IPS-20b (cell line): ENCODE measurements around the gene FKBP1C.
"Not testable (repeated sequence)": the region's sequence is repeated elsewhere in the genome, so short reads cannot be mapped to it uniquely, and the experiment has no call there.

Experiments used
- H3K27ac ChIP-seq: one replicate; pipeline ENCODE4 v1.5.1; 2013; ENCODE audit warnings: low read length
- H3K27me3 ChIP-seq: 2 replicates; pipeline ENCODE4 v1.6.1; 2013; ENCODE audit warnings: mild to moderate bottlenecking, low read length, inconsistent platforms; ENCODE audit not compliant: insufficient read depth
- H3K36me3 ChIP-seq: 2 replicates; pipeline ENCODE4 v1.6.1; 2013; ENCODE audit warnings: low read depth, mild to moderate bottlenecking, inconsistent platforms, low read length, moderate library complexity; ENCODE audit not compliant: insufficient read depth
- H3K4me1 ChIP-seq: 2 replicates; pipeline ENCODE4 v1.6.1; 2013; ENCODE audit warnings: mild to moderate bottlenecking, control low read depth, inconsistent platforms, low read length, moderate library complexity; ENCODE audit not compliant: insufficient read depth
- H3K4me3 ChIP-seq: 2 replicates; pipeline ENCODE4 v1.5.1; 2013; ENCODE audit warnings: mild to moderate bottlenecking, low read length, inconsistent platforms
- H3K9ac ChIP-seq: 2 replicates; pipeline ENCODE4 v1.6.1; 2013; ENCODE audit warnings: low read depth, mild to moderate bottlenecking, inconsistent platforms, low read length, moderate library complexity
- H3K9me3 ChIP-seq: 2 replicates; pipeline ENCODE4 v1.6.1; 2013; ENCODE audit warnings: mild to moderate bottlenecking, low read depth, low read length, inconsistent platforms; ENCODE audit not compliant: insufficient read depth

FKBP1C gene

DNA sequence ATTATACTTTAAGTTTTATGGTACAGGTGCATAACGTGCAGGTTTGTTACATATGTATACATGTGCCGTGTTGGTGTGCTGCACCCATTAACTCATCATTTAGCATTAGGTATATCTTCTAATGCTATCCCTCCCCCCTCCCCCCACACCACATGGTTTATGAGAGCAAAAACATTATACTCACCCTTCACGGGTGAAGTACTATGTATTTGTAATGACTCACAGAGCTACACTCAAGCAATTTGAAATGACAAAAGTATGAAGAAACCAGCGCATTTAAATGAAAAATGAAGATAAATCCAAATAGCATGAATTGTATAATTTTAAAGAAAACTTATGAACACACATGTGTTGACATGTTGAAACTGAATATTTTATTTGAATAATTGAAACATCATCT lies 14.7 kb downstream of the FKBP1C start:
- not testable (repeated sequence) for H3K9ac ChIP-seq, H3K4me3 ChIP-seq, H3K9me3 ChIP-seq, H3K36me3 ChIP-seq, H3K27me3 ChIP-seq, H3K4me1 ChIP-seq, H3K27ac ChIP-seq

DNA sequence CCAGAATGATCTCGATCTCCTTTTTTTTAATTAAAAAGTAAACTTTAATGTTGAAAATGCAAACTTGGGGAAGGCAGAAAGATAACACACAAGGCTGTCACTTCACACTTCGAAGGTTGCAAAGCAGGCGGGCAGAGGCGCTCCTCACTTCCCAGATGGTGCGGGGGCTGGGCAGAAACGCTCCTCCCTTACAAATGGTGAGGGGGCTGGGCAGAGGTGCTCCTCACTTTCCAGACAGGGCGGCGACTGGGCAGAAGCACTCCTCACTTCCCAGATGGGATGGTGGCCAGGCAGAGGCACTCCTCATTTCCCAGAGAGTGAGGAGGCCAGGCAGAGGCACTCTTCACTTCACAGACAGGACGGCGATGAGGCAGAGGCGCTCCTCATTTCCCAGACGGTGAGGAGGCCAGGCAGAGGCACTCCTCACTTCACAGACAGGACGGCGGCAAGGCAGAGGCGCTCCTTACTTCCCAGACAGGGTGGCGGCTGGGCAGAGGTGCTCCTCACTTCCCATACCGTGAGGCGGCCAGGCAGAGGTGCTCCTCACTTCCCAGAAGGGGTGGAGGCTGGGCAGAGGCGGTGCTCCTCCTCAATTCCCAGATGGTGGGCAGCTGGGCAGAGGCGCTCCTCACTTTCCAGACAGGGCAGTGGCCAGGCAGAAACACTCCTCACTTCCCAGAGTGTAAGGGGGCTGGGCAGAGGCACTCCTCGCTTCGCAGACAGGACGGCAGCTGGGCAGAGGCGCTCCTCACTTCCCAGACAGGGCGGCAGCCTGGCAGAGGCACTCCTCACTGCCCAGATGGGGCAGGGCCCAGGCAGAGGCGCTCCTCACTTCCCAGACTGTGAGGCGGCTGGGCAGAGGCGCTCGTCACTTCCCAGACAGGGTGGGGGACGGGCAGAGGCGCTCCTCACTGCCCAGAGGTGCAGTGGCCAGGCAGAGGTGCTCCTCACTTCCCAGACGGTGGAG lies 16.9 kb downstream of the FKBP1C start:
- H3K4me3 ChIP-seq, H3K27me3 ChIP-seq, H3K27ac ChIP-seq, H3K4me1 ChIP-seq, H3K9ac ChIP-seq, H3K36me3 ChIP-seq, H3K9me3 ChIP-seq: not testable (repeated sequence)

DNA sequence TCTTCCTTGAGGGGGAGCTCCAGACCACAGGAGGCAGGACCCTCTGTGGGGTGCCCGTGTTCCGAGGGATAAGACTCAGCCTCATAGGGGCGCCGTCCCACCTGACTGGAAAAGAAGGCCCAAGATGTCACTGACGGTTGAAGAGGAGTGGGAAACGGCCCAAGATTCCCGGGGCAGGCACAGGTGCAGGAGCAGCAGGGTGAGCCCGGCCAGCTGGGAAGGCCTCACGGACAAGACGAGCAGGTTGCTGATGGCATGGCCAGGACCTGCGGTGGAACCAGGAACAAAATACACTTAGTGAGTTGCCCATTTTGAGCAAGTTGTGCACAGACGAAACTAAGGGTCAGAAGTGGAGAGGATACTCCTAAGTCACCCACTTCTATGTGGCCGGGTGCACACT lies 18.8 kb downstream of the FKBP1C start:
- not testable (repeated sequence) for H3K4me1 ChIP-seq, H3K9ac ChIP-seq, H3K9me3 ChIP-seq, H3K4me3 ChIP-seq, H3K27ac ChIP-seq, H3K27me3 ChIP-seq, H3K36me3 ChIP-seq

DNA sequence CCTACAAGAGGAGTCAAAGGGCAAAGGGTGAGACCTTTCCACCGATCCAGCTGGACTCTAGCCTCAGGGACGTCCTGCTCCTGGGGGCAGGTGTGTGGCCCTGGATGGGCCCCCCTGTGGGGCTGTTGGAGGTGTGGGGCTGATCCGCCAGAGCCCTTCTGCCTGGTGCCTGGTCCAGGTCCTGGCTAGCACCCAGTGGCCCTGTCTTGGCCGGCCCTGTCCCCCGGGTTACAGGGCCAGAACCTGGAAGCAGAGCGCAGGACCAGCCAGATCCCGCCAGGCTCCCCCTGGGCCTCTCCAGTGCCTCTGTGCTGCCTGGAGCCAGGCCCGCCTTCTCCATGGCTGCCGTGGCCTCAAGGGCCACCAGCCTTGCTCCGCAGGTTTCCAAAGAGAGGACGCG lies 19.2 kb downstream of the FKBP1C start:
- not testable (repeated sequence) for H3K27me3 ChIP-seq, H3K4me1 ChIP-seq, H3K4me3 ChIP-seq, H3K36me3 ChIP-seq, H3K27ac ChIP-seq, H3K9ac ChIP-seq, H3K9me3 ChIP-seq

DNA sequence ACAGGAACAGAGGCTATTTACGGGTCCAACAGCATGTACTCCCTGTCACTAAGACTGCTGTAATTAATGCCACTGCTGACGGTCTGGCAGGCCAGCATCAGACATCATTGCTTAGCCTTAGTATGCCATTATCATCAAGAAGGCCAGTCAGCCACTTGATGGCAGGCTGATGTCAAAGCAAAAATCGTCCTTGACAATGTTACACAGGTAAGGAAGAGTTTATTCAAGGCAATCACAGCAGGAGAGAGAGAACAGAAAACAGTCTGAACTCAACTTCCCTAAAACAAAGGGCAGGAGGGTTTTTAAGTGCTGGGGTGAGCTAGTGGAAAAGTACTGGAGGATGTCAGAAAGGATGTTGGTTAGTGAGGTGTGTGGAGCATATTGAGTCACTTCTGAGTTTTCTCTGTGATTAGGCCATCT lies 25.1 kb downstream of the FKBP1C start:
- no peaks in the 10 kb centered on the region for H3K36me3 ChIP-seq
- peaks cover 6% of the 10 kb centered on the region; the same call in 1 of the 2 replicates for H3K4me1 ChIP-seq
- no peak overlapping the region for H3K27ac ChIP-seq
- H3K9ac ChIP-seq = no peak overlapping the region
- H3K27me3 ChIP-seq = no peaks in the 10 kb centered on the region
- no peak overlapping the region for H3K4me3 ChIP-seq
- no peaks in the 10 kb centered on the region for H3K9me3 ChIP-seq

DNA sequence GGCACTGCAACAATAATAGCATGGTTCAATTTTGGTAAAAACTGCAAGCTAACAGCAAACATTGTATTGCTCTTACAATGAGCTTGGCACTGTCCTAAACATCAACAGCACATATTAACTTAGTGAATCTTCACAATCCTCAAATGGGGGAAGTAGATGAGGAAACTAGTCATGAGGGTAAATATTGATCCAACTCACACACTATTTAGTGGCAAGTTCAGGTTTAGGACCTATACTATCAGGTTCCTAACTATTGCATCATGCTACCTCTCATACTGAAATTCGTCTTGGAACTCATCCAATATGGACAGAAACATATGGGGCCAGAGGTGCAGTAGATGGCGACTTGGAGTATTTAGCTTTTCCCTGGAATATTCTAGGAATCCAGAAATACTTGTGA lies 34.2 kb downstream of the FKBP1C start:
- no peak overlapping the region for H3K4me3 ChIP-seq
- no peaks in the 10 kb centered on the region for H3K27me3 ChIP-seq
- no peaks in the 10 kb centered on the region for H3K4me1 ChIP-seq
- H3K9ac ChIP-seq = no peak overlapping the region
- no peak overlapping the region for H3K27ac ChIP-seq
- H3K9me3 ChIP-seq = no peaks in the 10 kb centered on the region
- H3K36me3 ChIP-seq = no peaks in the 10 kb centered on the region

DNA sequence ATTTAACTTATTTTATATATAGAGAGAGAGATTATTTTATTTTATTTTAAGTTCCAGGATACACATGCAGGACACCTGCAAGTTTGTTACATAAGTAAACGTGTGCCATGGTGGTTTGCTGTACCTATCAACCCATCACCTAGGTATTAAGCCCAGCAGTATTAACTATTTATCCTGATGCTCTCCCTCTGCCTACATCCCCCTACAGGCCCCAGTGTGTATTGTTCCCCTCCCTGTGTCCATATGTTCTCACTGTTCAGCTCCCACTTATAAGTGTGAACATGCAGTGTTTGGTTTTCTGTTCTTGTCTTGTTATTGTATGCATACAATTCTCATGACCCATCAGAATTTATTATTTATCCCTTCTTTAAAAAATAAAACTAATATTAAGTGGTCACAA lies 34.6 kb downstream of the FKBP1C start:
- Histone ChIP-seq H3K9ac (no peak overlapping the region), H3K9me3 (no peaks in the 10 kb centered on the region), H3K4me1 (no peaks in the 10 kb centered on the region), H3K4me3 (no peak overlapping the region), H3K36me3 (no peaks in the 10 kb centered on the region), H3K27me3 (no peaks in the 10 kb centered on the region), H3K27ac (no peak overlapping the region)

DNA sequence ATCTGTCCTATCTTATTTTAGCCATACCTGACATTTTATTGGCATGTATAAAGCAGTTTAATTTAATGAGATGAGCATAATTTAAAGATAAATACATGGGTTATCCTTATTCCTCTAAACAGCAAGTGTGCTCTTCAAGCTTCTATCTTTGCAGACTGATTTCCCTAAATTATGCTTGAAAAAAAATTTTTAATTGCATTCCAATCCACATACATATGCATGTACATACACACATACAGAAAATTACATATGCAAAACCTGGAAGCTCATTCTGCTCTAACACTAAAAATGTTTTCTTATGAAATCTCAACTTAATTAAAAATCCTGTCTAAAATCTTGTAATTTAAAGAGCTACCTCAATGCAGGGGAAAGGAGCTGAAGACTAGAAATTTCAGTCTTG lies 35.3 kb downstream of the FKBP1C start:
- Histone ChIP-seq H3K4me1 (no peaks in the 10 kb centered on the region), H3K27ac (no peak overlapping the region), H3K9ac (no peak overlapping the region), H3K36me3 (no peaks in the 10 kb centered on the region), H3K27me3 (no peaks in the 10 kb centered on the region), H3K4me3 (no peak overlapping the region), H3K9me3 (no peaks in the 10 kb centered on the region)

DNA sequence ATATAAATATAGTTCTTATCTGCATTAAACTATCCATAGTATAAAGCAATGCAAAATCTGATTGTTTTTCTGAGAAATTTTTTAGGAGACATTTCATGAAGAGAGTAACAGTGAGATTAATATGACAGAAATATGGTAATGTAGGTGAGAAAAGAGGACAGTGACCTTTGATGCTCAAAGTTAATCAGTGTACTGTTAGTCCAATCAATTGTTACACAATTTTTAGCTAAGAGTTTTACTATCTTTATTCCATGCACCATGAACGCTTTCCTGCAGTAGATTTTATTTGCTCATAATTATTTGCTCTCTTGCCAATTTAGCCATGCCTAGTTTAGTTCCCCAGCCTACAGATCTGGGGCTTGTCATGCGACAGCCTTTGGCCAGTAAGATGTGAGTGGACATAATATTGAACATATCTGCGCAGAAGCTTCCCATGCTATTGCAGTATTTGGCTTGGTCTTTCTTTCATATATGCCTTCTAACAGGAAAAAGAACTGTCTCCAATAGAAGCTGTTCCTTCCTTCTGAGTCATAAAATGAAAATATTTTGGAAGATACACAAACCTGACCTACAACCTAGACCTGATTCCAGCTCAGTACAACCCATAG lies 38.7 kb downstream of the FKBP1C start:
- H3K4me1 ChIP-seq = no peaks in the 10 kb centered on the region

DNA sequence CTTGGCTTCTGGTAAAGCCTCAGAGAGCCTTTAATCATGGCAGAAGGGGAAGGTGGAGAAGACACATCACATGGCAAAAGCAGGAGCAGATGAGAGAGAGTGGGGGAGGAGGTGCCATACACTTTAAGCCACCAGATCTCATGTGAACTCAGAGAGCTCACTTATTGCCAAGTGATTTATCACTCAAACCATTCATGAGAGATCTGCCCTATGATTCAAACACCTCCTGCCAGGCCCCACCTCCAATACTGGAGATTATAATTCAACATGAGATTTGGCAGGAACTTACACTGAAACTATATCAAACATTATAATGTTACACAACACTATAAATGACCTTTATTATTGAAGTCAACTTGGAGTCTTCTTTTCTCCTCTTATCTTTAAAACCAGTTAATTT lies 47.9 kb downstream of the FKBP1C start:
- H3K4me3 ChIP-seq = no peak overlapping the region
- H3K9ac ChIP-seq = no peak overlapping the region

More for the DNA sequence above, 38.7 kb downstream of the FKBP1C start:
- Histone ChIP-seq H3K36me3 (no peaks in the 10 kb centered on the region), H3K27me3 (no peaks in the 10 kb centered on the region), H3K9ac (no peak overlapping the region), H3K27ac (no peak overlapping the region), H3K4me3 (no peak overlapping the region), H3K9me3 (no peaks in the 10 kb centered on the region)

DNA sequence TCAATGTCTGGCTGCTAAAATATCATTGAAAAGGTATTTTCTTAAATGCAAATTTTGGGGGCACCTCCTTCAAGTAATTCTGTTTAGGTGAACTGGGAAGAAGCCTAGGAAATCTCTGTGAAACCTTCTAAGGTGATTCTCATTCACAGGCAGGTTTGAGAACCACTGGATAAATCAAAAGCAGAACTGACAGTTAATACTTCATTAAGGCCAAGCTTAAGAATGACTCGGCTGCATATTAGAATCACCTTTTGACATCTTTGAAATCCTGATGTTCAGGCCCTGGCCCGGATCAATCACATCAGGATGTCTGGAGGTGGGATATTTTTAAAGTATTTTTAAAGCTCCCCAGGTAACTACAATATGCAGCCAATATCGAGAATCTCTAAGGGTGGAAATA lies 50.6 kb downstream of the FKBP1C start:
- no peak overlapping the region for H3K27ac ChIP-seq
- no peak overlapping the region for H3K4me3 ChIP-seq
- no peaks in the 10 kb centered on the region for H3K27me3 ChIP-seq
- H3K9ac ChIP-seq = no peak overlapping the region
- peaks cover 6% of the 10 kb centered on the region for H3K4me1 ChIP-seq
- H3K9me3 ChIP-seq = no peaks in the 10 kb centered on the region
- H3K36me3 ChIP-seq = no peaks in the 10 kb centered on the region

More for the DNA sequence above, 47.9 kb downstream of the FKBP1C start:
- H3K27me3 ChIP-seq = no peaks in the 10 kb centered on the region
- H3K9me3 ChIP-seq = no peaks in the 10 kb centered on the region
- H3K36me3 ChIP-seq = no peaks in the 10 kb centered on the region
- H3K27ac ChIP-seq = no peak overlapping the region
- peaks cover 6% of the 10 kb centered on the region for H3K4me1 ChIP-seq
